ENCODE measurements around the gene TAS2R30. TPM values are rescaled to one million over a fixed set of nuclear protein-coding genes. Genes with fewer than 3 reads are reported as not detected.

The TAS2R30 gene
- total and polyA plus RNA-seq, 9 of the 15 experiments (the other 6 are each of a cell fraction or from before 2014, with no cell fraction given), result 0.11 to 4.0 (median 0.99) TPM; not detected in 3

DNA sequence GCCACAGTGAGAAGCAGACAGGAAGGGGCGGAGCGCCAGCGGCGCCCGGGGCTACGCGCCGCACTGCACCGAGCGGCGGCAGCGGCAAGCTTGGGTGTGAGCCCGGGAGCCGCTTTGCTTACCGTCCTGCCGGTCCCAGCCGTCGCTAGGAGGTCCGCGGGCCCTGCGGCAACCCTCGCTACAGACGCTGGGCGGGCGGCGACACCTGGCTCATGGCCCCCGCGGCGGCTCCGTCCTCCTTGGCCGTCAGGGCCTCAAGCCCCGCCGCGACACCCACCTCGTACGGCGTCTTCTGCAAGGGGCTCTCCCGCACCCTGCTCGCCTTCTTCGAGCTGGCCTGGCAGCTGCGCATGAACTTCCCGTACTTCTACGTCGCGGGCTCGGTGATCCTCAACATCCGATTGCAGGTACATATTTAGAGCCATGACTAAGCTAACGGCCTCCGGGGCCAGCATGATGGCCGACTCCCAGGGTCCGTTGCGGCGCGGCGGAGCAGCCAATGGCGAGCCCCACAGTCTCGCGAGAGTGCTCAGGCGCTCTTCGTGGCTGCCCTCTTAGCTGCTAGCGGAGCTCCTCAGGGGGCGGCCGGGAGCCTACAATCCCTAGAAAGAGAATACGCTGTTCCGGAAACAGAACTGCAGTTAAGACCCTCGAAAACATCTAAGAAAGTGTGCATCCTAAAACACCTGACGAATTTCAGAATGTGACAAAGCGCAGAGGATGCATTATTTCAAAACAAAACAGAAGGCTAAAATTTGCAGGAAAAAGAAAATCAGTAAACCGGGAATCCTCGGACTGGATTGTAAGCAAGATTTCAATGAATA, 36.9 kb upstream of the TAS2R30 start, which contains the start of gene SMIM10L1 (continued):
- TF ChIP-seq, protein P1, sequence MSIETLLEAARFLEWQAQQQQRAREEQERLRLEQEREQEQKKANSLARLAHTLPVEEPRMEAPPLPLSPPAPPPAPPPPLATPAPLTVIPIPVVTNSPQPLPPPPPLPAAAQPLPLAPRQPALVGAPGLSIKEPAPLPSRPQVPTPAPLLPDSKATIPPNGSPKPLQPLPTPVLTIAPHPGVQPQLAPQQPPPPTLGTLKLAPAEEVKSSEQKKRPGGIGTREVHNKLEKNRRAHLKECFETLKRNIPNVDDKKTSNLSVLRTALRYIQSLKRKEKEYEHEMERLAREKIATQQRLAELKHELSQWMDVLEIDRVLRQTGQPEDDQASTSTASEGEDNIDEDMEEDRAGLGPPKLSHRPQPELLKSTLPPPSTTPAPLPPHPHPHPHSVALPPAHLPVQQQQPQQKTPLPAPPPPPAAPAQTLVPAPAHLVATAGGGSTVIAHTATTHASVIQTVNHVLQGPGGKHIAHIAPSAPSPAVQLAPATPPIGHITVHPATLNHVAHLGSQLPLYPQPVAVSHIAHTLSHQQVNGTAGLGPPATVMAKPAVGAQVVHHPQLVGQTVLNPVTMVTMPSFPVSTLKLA (conservative IDR thresholded peaks at IDR 0.05), result peak in 1 of 2 experiments; percentile 42; a peak in 1 of 4 replicates
- TF ChIP-seq, protein P2, sequence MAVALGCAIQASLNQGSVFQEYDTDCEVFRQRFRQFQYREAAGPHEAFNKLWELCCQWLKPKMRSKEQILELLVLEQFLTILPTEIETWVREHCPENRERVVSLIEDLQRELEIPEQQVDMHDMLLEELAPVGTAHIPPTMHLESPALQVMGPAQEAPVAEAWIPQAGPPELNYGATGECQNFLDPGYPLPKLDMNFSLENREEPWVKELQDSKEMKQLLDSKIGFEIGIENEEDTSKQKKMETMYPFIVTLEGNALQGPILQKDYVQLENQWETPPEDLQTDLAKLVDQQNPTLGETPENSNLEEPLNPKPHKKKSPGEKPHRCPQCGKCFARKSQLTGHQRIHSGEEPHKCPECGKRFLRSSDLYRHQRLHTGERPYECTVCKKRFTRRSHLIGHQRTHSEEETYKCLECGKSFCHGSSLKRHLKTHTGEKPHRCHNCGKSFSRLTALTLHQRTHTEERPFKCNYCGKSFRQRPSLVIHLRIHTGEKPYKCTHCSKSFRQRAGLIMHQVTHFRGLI (CRISPR knock-in tag; IDR thresholded peaks at IDR 0.05), result no peak
- TF ChIP-seq, protein P3, sequence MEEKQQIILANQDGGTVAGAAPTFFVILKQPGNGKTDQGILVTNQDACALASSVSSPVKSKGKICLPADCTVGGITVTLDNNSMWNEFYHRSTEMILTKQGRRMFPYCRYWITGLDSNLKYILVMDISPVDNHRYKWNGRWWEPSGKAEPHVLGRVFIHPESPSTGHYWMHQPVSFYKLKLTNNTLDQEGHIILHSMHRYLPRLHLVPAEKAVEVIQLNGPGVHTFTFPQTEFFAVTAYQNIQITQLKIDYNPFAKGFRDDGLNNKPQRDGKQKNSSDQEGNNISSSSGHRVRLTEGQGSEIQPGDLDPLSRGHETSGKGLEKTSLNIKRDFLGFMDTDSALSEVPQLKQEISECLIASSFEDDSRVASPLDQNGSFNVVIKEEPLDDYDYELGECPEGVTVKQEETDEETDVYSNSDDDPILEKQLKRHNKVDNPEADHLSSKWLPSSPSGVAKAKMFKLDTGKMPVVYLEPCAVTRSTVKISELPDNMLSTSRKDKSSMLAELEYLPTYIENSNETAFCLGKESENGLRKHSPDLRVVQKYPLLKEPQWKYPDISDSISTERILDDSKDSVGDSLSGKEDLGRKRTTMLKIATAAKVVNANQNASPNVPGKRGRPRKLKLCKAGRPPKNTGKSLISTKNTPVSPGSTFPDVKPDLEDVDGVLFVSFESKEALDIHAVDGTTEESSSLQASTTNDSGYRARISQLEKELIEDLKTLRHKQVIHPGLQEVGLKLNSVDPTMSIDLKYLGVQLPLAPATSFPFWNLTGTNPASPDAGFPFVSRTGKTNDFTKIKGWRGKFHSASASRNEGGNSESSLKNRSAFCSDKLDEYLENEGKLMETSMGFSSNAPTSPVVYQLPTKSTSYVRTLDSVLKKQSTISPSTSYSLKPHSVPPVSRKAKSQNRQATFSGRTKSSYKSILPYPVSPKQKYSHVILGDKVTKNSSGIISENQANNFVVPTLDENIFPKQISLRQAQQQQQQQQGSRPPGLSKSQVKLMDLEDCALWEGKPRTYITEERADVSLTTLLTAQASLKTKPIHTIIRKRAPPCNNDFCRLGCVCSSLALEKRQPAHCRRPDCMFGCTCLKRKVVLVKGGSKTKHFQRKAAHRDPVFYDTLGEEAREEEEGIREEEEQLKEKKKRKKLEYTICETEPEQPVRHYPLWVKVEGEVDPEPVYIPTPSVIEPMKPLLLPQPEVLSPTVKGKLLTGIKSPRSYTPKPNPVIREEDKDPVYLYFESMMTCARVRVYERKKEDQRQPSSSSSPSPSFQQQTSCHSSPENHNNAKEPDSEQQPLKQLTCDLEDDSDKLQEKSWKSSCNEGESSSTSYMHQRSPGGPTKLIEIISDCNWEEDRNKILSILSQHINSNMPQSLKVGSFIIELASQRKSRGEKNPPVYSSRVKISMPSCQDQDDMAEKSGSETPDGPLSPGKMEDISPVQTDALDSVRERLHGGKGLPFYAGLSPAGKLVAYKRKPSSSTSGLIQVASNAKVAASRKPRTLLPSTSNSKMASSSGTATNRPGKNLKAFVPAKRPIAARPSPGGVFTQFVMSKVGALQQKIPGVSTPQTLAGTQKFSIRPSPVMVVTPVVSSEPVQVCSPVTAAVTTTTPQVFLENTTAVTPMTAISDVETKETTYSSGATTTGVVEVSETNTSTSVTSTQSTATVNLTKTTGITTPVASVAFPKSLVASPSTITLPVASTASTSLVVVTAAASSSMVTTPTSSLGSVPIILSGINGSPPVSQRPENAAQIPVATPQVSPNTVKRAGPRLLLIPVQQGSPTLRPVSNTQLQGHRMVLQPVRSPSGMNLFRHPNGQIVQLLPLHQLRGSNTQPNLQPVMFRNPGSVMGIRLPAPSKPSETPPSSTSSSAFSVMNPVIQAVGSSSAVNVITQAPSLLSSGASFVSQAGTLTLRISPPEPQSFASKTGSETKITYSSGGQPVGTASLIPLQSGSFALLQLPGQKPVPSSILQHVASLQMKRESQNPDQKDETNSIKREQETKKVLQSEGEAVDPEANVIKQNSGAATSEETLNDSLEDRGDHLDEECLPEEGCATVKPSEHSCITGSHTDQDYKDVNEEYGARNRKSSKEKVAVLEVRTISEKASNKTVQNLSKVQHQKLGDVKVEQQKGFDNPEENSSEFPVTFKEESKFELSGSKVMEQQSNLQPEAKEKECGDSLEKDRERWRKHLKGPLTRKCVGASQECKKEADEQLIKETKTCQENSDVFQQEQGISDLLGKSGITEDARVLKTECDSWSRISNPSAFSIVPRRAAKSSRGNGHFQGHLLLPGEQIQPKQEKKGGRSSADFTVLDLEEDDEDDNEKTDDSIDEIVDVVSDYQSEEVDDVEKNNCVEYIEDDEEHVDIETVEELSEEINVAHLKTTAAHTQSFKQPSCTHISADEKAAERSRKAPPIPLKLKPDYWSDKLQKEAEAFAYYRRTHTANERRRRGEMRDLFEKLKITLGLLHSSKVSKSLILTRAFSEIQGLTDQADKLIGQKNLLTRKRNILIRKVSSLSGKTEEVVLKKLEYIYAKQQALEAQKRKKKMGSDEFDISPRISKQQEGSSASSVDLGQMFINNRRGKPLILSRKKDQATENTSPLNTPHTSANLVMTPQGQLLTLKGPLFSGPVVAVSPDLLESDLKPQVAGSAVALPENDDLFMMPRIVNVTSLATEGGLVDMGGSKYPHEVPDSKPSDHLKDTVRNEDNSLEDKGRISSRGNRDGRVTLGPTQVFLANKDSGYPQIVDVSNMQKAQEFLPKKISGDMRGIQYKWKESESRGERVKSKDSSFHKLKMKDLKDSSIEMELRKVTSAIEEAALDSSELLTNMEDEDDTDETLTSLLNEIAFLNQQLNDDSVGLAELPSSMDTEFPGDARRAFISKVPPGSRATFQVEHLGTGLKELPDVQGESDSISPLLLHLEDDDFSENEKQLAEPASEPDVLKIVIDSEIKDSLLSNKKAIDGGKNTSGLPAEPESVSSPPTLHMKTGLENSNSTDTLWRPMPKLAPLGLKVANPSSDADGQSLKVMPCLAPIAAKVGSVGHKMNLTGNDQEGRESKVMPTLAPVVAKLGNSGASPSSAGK (IDR thresholded peaks at IDR 0.05), result peak; percentile 38; the same call in 1 of the 2 replicates
- no peak for TF ChIP-seq ZNF224 (CRISPR knock-in tag; IDR thresholded peaks at IDR 0.05)
- TF ChIP-seq SNIP1 (IDR thresholded peaks at IDR 0.05; ENCODE audit: low read depth), result no peak
- TF ChIP-seq, protein P4, sequence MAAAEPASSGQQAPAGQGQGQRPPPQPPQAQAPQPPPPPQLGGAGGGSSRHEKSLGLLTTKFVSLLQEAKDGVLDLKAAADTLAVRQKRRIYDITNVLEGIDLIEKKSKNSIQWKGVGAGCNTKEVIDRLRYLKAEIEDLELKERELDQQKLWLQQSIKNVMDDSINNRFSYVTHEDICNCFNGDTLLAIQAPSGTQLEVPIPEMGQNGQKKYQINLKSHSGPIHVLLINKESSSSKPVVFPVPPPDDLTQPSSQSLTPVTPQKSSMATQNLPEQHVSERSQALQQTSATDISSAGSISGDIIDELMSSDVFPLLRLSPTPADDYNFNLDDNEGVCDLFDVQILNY (CRISPR knock-in tag; IDR thresholded peaks at IDR 0.05), result no peak
- TF ChIP-seq SRSF7 (optimal IDR thresholded peaks at IDR 0.05; ENCODE audit: low read depth, low read length), result no peak
- no peak for TF ChIP-seq BRD9 (IDR thresholded peaks at IDR 0.05; ENCODE audit: low read depth, partially characterized antibody)
- peak; percentile 34; the same call in 1 of the 2 replicates for TF ChIP-seq MBD2 (IDR thresholded peaks at IDR 0.05; ENCODE audit: borderline replicate concordance, low read depth)
- TF ChIP-seq ZBTB17 (CRISPR knock-in tag; IDR thresholded peaks at IDR 0.05), result peak; percentile 80
- no peak for TF ChIP-seq U2AF2 (optimal IDR thresholded peaks at IDR 0.05; ENCODE audit: low read depth, low read length)
